GM12878 (cell line): ENCODE results near the gene CREG2. TPM values are rescaled to one million over a fixed set of nuclear protein-coding genes. Genes with fewer than 3 reads are reported as not detected.

ENCODE experiments used
- ATAC-seq: fragments of 200-7000 bp; cut with Tn5 transposase; 3 replicates; pipeline ENCODE4 v1.9.1; 2020; ENCODE audit warnings: mild to moderate bottlenecking, moderate library complexity
- BruUV-seq: library from RNA; stranded (reverse); fragments of 400-500 nt; replicated peaks from 2 replicates; lab custom pipeline; 2021; lab: Mats Ljungman, UMichigan
- CTCF ChIA-PET: fragments of 300-600 bp; sonication (Branson Sonifier 250); formaldehyde crosslinking; extraction: SDS; loops from one replicate; lab custom pipeline; 2021; ENCODE audit warnings: inconsistent platforms; lab: Yijun Ruan, JAX
- POLR2A ChIA-PET: fragments of 350-600 bp; formaldehyde crosslinking; extraction: SDS; loops from one replicate; lab custom pipeline; 2021; ENCODE audit warnings: inconsistent platforms; lab: Charles Lee
- RAD21 ChIA-PET: fragments of 300-600 bp; sonication (Branson Sonifier 250); formaldehyde crosslinking; loops from one replicate; lab custom pipeline; 2023; ENCODE audit warnings: antibody characterized with exemption; ENCODE audit not compliant: unreplicated experiment; lab: Charles Lee
- SMC1A ChIA-PET: fragments of 300-600 bp; sonication (Branson Sonifier 250); formaldehyde crosslinking; loops from one replicate; lab custom pipeline; 2023; ENCODE audit not compliant: unreplicated experiment, uncharacterized antibody; lab: Charles Lee
- DNase-seq: peaks from one replicate; pipeline ENCODE4 v3.0.0-alpha.2; 2011; ENCODE audit warnings: low read depth, low spot score
- FAIRE-seq: peaks from 3 replicates; lab custom pipeline; 2011; peaks lifted over from hg19 to GRCh38; lab: Jason Lieb, UNC
- H2AFZ ChIP-seq: 2 replicates; pipeline ENCODE4 v1.6.0; 2011; ENCODE audit warnings: low read depth, low read length, control low read depth; ENCODE audit not compliant: control insufficient read depth
- H3K27ac ChIP-seq: 2 replicates; pipeline ENCODE4 v1.5.1; 2011; ENCODE audit warnings: control low read depth; ENCODE audit not compliant: control insufficient read depth, insufficient read depth
- H3K27me3 ChIP-seq, 2 experiments: replicated peaks in 1 of 2; 2 replicates each; pipeline versions ENCODE4 v1.6.0 to v1.6.1; 2011; ENCODE audit warnings: low read length in 1 of 2; ENCODE audit not compliant: control insufficient read depth in 2 of 2, insufficient read depth in 2 of 2
- H3K36me3 ChIP-seq, 2 experiments: 2 replicates each; pipeline ENCODE4 v1.5.1; 2011; ENCODE audit warnings: low read length in 1 of 2; ENCODE audit not compliant: control insufficient read depth in 2 of 2, insufficient read depth in 2 of 2
- H3K4me1 ChIP-seq: 2 replicates; pipeline ENCODE4 v1.6.1; 2011; ENCODE audit warnings: mild to moderate bottlenecking, low read length, moderate library complexity, mixed read lengths; ENCODE audit not compliant: control insufficient read depth, insufficient read depth
- H3K4me2 ChIP-seq: 2 replicates; pipeline ENCODE4 v1.6.0; 2011; ENCODE audit warnings: control low read depth; ENCODE audit not compliant: control insufficient read depth, insufficient read depth
- H3K4me3 ChIP-seq: fragments of 200-600 bp; sonication (generic); 2 replicates; pipeline ENCODE4 v1.5.1; 2016
- H3K79me2 ChIP-seq: 2 replicates; pipeline ENCODE4 v1.6.0; 2011; ENCODE audit warnings: low read length; ENCODE audit not compliant: control insufficient read depth, insufficient read depth
- H3K9ac ChIP-seq: 2 replicates; pipeline ENCODE4 v1.8.0; 2011; ENCODE audit warnings: low read length, control low read depth, mixed read lengths; ENCODE audit not compliant: control insufficient read depth, insufficient read depth
- H3K9me3 ChIP-seq: replicated peaks from 3 replicates; pipeline ENCODE4 v1.5.1; 2011; ENCODE audit warnings: mild to moderate bottlenecking, low read length; ENCODE audit not compliant: control insufficient read depth, insufficient read depth
- H4K20me1 ChIP-seq: 2 replicates; pipeline ENCODE4 v1.6.0; 2011; ENCODE audit not compliant: control insufficient read depth, insufficient read depth
- ASH2L ChIP-seq: fragments of 300-600, 200-600 bp; sonication (generic); IDR thresholded peaks from 2 replicates; pipeline ENCODE4 v1.6.1; 2017; ENCODE audit warnings: low read depth, mild to moderate bottlenecking, borderline replicate concordance
- CEBPB ChIP-seq, 2 experiments: fragments of 150-350 bp in 1 of 2; IDR thresholded peaks; 2 replicates each; pipeline ENCODE4 v1.6.1; 2012 to 2014; ENCODE audit warnings: low read depth in 2 of 2, low read length in 2 of 2, borderline replicate concordance in 1 of 2, inconsistent platforms in 1 of 2
- FOS ChIP-seq: IDR thresholded peaks from 3 replicates; pipeline ENCODE4 v1.6.1; 2011; ENCODE audit warnings: borderline replicate concordance; ENCODE audit not compliant: insufficient read length; ENCODE audit errors: extremely low read depth
- HCFC1 ChIP-seq: fragments of 150-350 bp; IDR thresholded peaks from 2 replicates; pipeline ENCODE4 v1.6.1; 2014; ENCODE audit warnings: low read length
- MTA2 ChIP-seq: fragments of 450-650 bp; IDR thresholded peaks from 2 replicates; pipeline ENCODE4 v1.6.1; 2016; ENCODE audit warnings: low read depth, mild to moderate bottlenecking, moderate library complexity
- MYB ChIP-seq: fragments of 150-350 bp; IDR thresholded peaks from 2 replicates; pipeline ENCODE4 v1.6.1; 2014; ENCODE audit warnings: mild to moderate bottlenecking, low read depth, low read length, borderline replicate concordance
- RAD51 ChIP-seq: fragments of 450-650 bp; IDR thresholded peaks from 2 replicates; pipeline ENCODE4 v1.6.1; 2016; ENCODE audit warnings: moderate library complexity, mild to moderate bottlenecking, inconsistent platforms
- RCOR1 ChIP-seq: conservative IDR thresholded peaks from 2 replicates; pipeline ENCODE4 v1.6.1; 2012; ENCODE audit warnings: low read depth, low read length, improper control_type of control experiment
- WRNIP1 ChIP-seq: IDR thresholded peaks from 2 replicates; pipeline ENCODE4 v1.6.1; 2011; ENCODE audit warnings: low read depth, low read length, improper control_type of control experiment, borderline replicate concordance
- YY1 ChIP-seq: IDR thresholded peaks from 2 replicates; pipeline ENCODE4 v1.6.1; 2011; ENCODE audit warnings: low read depth, mild to moderate bottlenecking, low read length
- ZNF384 ChIP-seq: IDR thresholded peaks from 2 replicates; pipeline ENCODE4 v1.6.1; 2012; ENCODE audit warnings: low read depth, mild to moderate bottlenecking, low read length, improper control_type of control experiment, borderline replicate concordance
- WGBS: methylation state at CpG from one replicate; pipeline ENCODE4 v1.1.6; 2016; ENCODE audit warnings: low lambda C conversion rate; ENCODE audit not compliant: insufficient replicate concordance, insufficient coverage; ENCODE audit errors: missing lambda C conversion rate; 5-methylcytosine and 5-hydroxymethylcytosine counted together
- in situ Hi-C: fragments of 300-500 bp; cut with MboI; formaldehyde crosslinking; loops from 9 replicates; pipeline ENCODE4 v1.14.3; 2018; ENCODE audit warnings: mixed read lengths
- intact Hi-C: fragments of 100-400 bp; cut with micrococcal nuclease; formaldehyde crosslinking; loops from one replicate; pipeline ENCODE4 v1.14.2; 2022; ENCODE audit not compliant: unreplicated experiment
- polyA plus RNA-seq, 11 experiments: library from polyadenylated mRNA; depleted of rRNA in 4 of 11; unstranded in 6 of 11; stranded (reverse) in 5 of 11; fragments of >200 nt; fragmentation: Nextera tagmentation in 4 of 11; fragmentation: Illumina TruSeq in 1 of 11; extraction: Ambion mirVana in 4 of 11; extraction: Trizol in 1 of 11; gene quantifications; 1 replicate in 1 of 11; 2 replicates in 10 of 11; pipeline versions ENCODE4 v1.2.1 to v1.2.3, GENCODE V29; 2011 to 2016; ENCODE audit warnings: inconsistent platforms in 2 of 11, missing spikeins in 2 of 11, low read depth in 1 of 11
- total RNA-seq, 4 experiments: library from RNA; depleted of rRNA in 3 of 4; stranded (reverse); fragments of >200 nt in 3 of 4; fragmentation: Illumina TruSeq in 1 of 4; extraction: Trizol in 1 of 4; gene quantifications; 2 replicates each; pipeline versions ENCODE4 v1.2.1 to v1.2.3, GENCODE V29; 2013 to 2021
- TF ChIP-seq, protein P1 (sequence below): IDR thresholded peaks from 2 replicates; pipeline ENCODE4 v1.6.1; 2012; ENCODE audit warnings: improper control_type of control experiment, low read depth, low read length; ENCODE audit not compliant: insufficient replicate concordance
- TF ChIP-seq, protein P2 (sequence below): IDR thresholded peaks from 2 replicates; pipeline ENCODE4 v1.6.1; 2011; ENCODE audit warnings: mild to moderate bottlenecking, low read depth, low read length, moderate library complexity; ENCODE audit not compliant: insufficient replicate concordance

CREG2 gene
- total and polyA plus RNA-seq, 10 of the 15 experiments (the other 5 are each of a cell fraction or from before 2014, with no cell fraction given) = not detected

DNA sequence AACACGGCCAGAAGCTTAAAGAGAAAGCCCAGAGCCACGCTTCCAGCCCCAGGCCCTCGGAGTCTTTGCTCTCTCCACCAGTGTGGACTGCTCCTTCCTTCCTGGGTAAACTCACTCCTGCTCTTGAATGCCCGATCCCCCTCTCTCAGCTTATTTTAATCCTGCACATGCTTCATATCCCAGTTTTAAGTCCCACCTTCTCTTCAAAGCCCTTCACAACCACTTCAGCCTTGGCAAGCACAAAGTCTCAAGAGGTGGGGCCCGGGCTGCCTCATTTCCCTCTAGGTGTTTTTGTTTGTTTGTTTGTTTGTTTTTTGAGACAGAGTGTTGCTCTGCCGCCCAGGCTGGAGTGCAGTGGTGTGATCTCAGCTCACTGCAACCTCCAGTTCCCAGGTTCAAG lies 21.6 kb upstream of the CREG2 start (continued):
- TF ChIP-seq, protein P1, sequence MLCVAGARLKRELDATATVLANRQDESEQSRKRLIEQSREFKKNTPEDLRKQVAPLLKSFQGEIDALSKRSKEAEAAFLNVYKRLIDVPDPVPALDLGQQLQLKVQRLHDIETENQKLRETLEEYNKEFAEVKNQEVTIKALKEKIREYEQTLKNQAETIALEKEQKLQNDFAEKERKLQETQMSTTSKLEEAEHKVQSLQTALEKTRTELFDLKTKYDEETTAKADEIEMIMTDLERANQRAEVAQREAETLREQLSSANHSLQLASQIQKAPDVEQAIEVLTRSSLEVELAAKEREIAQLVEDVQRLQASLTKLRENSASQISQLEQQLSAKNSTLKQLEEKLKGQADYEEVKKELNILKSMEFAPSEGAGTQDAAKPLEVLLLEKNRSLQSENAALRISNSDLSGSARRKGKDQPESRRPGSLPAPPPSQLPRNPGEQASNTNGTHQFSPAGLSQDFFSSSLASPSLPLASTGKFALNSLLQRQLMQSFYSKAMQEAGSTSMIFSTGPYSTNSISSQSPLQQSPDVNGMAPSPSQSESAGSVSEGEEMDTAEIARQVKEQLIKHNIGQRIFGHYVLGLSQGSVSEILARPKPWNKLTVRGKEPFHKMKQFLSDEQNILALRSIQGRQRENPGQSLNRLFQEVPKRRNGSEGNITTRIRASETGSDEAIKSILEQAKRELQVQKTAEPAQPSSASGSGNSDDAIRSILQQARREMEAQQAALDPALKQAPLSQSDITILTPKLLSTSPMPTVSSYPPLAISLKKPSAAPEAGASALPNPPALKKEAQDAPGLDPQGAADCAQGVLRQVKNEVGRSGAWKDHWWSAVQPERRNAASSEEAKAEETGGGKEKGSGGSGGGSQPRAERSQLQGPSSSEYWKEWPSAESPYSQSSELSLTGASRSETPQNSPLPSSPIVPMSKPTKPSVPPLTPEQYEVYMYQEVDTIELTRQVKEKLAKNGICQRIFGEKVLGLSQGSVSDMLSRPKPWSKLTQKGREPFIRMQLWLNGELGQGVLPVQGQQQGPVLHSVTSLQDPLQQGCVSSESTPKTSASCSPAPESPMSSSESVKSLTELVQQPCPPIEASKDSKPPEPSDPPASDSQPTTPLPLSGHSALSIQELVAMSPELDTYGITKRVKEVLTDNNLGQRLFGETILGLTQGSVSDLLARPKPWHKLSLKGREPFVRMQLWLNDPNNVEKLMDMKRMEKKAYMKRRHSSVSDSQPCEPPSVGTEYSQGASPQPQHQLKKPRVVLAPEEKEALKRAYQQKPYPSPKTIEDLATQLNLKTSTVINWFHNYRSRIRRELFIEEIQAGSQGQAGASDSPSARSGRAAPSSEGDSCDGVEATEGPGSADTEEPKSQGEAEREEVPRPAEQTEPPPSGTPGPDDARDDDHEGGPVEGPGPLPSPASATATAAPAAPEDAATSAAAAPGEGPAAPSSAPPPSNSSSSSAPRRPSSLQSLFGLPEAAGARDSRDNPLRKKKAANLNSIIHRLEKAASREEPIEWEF = no peak
- TF ChIP-seq, all 136 proteins: peak for 0

GRCh38 chr2:101405351-101405899 lies 18.1 kb upstream of the CREG2 start:
- no TSS peak for BruUV-seq
- SMC1A ChIA-PET = no interaction called here
- H3K27ac ChIP-seq = no peak overlapping the region
- no peak overlapping the region for H3K4me3 ChIP-seq
- POLR2A ChIA-PET = no interaction called here
- no peaks in the 10 kb centered on the region for H4K20me1 ChIP-seq
- H3K4me2 ChIP-seq = no peak overlapping the region
- intact Hi-C loops (loop anchor here (10.0 kb wide), 1 partner anchor 391 kb away; no protein-coding TSS in a partner anchor), in situ Hi-C loops (loop anchor here (25.0 kb wide), 1 partner anchor 1057 kb away; the partner anchor contains the start of gene SLC9A4)
- RAD21 ChIA-PET = interaction anchor here (0.6 kb wide), 1 partner anchor 42 kb away, joined by 3 read pairs; no protein-coding TSS in a partner anchor
- peaks cover 0 to 9% of the 10 kb centered on the region in 2 experiments; a peak in 3 of 4 replicates for H3K27me3 ChIP-seq
- no peaks in the 10 kb centered on the region for H3K4me1 ChIP-seq
- no peaks in the 10 kb centered on the region for H3K79me2 ChIP-seq
- no peak overlapping the region for H2AFZ ChIP-seq
- H3K9me3 ChIP-seq = no peaks in the 10 kb centered on the region
- DNase-seq (no peak), FAIRE-seq (no peak), ATAC-seq (no peak)
- H3K36me3 ChIP-seq = no peaks in the 10 kb centered on the region
- CTCF ChIA-PET = no interaction called here
- WGBS = 21% methylated on average over 7 of the region's 7 CpGs
- H3K9ac ChIP-seq = no peak overlapping the region
- no peak for TF ChIP-seq YY1
- TF ChIP-seq, protein P2, sequence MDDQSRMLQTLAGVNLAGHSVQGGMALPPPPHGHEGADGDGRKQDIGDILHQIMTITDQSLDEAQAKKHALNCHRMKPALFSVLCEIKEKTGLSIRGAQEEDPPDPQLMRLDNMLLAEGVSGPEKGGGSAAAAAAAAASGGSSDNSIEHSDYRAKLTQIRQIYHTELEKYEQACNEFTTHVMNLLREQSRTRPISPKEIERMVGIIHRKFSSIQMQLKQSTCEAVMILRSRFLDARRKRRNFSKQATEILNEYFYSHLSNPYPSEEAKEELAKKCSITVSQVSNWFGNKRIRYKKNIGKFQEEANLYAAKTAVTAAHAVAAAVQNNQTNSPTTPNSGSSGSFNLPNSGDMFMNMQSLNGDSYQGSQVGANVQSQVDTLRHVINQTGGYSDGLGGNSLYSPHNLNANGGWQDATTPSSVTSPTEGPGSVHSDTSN = no peak
- no peak for TF ChIP-seq MYB
- TF ChIP-seq WRNIP1 = no peak
- TF ChIP-seq MTA2 = no peak
- no peak for TF ChIP-seq HCFC1
- no peak for TF ChIP-seq FOS
- no peak for TF ChIP-seq CEBPB (IDR thresholded peaks at IDR 0.05; ENCODE audit: borderline replicate concordance in 1 of 2, low read depth in 2 of 2, low read length in 2 of 2)
- TF ChIP-seq ZNF384 = no peak
- no peak for TF ChIP-seq ASH2L
- no peak for TF ChIP-seq RCOR1
- TF ChIP-seq RAD51 = no peak
